Right lobe of liver (tissue), 6 donors: ENCODE measurements around the gene RPTOR. TPM values are rescaled to one million over a fixed set of nuclear protein-coding genes. Genes with fewer than 3 reads are reported as not detected.
"Not testable (repeated sequence)": the region's sequence is repeated elsewhere in the genome, so short reads cannot be mapped to it uniquely, and the experiment has no call there.

ENCODE experiments used
- ATAC-seq, 4 donors: fragments of 200-7000 bp; cut with Tn5 transposase; one replicate each; pipeline ENCODE4 v1.9.1; 2020; ENCODE audit warnings: mild to moderate bottlenecking in 4 of 4, moderate library complexity in 4 of 4
- DNase-seq, 3 donors: peaks; one replicate each; pipeline ENCODE4 v3.0.0-alpha.2; 2020
- H3K27ac ChIP-seq, 3 donors: fragments of 200-600 bp; one replicate each; pipeline ENCODE4 v1.8.0; 2022
- H3K27me3 ChIP-seq, 2 donors: fragments of 200-600 bp; one replicate each; pipeline ENCODE4 v1.8.0; 2022
- H3K36me3 ChIP-seq, 4 donors: fragments of 200-600 bp; sonication (generic) in 1 of 4; one replicate each; pipeline versions ENCODE4 v1.5.1 to v1.8.0; 2017 to 2022; ENCODE audit warnings: control low read depth in 1 of 4
- H3K4me1 ChIP-seq, 4 donors: fragments of 200-600 bp; sonication (generic) in 1 of 4; one replicate each; pipeline versions ENCODE4 v1.5.1 to v1.8.0; 2017 to 2022; ENCODE audit warnings: control low read depth in 1 of 4
- H3K4me3 ChIP-seq, 3 donors: fragments of 200-600 bp; one replicate each; pipeline ENCODE4 v1.8.0; 2022
- H3K9me3 ChIP-seq, 4 donors: fragments of 200-600 bp; sonication (generic) in 1 of 4; one replicate each; pipeline versions ENCODE4 v1.5.1 to v1.8.0; 2017 to 2022; ENCODE audit warnings: control low read depth in 1 of 4
- CTCF ChIP-seq, 4 donors: fragments of 200-600 bp in 3 of 4; fragments of 450-650 bp in 1 of 4; IDR thresholded peaks; one replicate each; pipeline versions ENCODE4 v1.5.1 to v1.8.0; 2016 to 2022; ENCODE audit warnings: antibody characterized with exemption in 4 of 4, mild to moderate bottlenecking in 2 of 4
- POLR2A ChIP-seq: fragments of 450-650 bp; IDR thresholded peaks from one replicate; pipeline ENCODE4 v1.6.1; 2017; ENCODE audit warnings: antibody characterized with exemption, mild to moderate bottlenecking
- WGBS: methylation state at CpG from one replicate; pipeline ENCODE4 v1.1.6; 2018; ENCODE audit warnings: low coverage, low lambda C conversion rate; ENCODE audit not compliant: insufficient coverage; ENCODE audit errors: missing lambda C conversion rate; 5-methylcytosine and 5-hydroxymethylcytosine counted together
- intact Hi-C, 2 donors: fragments of 100-400 bp; cut with DNase I; formaldehyde crosslinking; loops; one replicate each; pipeline versions ENCODE4 v1.11.2 to v1.14.1; 2022
- total RNA-seq, 6 experiments: library from RNA; depleted of rRNA in 2 of 6; stranded (reverse); fragments of >200 nt in 2 of 6; fragmentation: NEBNext Ultra II Directional in 3 of 6; extraction: Animal tissue kit (Norgen Biotek cat#: 25700) in 3 of 6; gene quantifications; one replicate each; pipeline versions ENCODE4 v1.1.0 to v1.2.4, GENCODE V29; 2016 to 2023
- donor health status: DM: no; HTN: yes; CAD: no.
- donor health status: DM: no; HTN: no; CAD: no.
- donor health status: DM: no; HTN: no; CAD: no.
- donor health status: DM: no; HTN: yes; CAD: no.
- donor health status: DM: no; HTN: yes; CAD: no.

RPTOR gene
- total RNA-seq, 6 experiments from 2014 or later: 13.1 to 24.0 (median 15.5) TPM

DNA sequence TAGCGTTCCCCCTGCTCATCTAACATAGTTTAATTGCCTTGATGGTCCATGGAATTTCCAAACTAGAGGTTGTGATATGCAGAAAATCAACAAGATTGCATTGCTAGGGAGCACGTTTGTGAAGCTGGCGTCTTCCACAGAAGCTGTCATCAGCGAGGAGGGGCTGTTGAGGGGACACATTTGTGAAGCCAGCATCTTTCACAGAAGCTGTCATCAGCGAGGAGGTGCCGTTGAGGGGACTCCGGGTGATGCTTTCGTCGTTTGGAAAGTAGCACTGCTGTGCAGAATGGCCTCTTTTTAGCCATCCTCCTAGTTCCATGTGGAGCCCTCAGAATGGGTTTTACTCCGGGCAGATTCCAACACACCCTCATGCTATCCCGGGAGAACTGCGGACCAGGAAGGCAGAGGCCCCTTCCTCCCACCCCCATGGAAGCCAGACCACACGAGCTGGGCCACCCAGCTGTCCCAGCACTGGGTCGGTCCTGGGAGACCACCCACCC lies 327.4 kb downstream of the RPTOR start:
- intact Hi-C loops: no loop called here
- WGBS: 70% methylated on average over 5 of the region's 14 CpGs
- Histone ChIP-seq H3K4me1 (peaks cover 0 to 3% (median 0%) of the 10 kb centered on the region in 4 donors), H3K27me3 (no peaks in the 10 kb centered on the region), H3K4me3 (no peak overlapping the region), H3K36me3 (no peaks in the 10 kb centered on the region), H3K27ac (no peak overlapping the region), H3K9me3 (no peaks in the 10 kb centered on the region)
- DNase-seq (peak in 1 of 3 donors; percentile 3), ATAC-seq (peak in 1 of 4 donors; percentile 10)
- TF ChIP-seq CTCF (IDR thresholded peaks at IDR 0.05) (no peak), POLR2A (no peak)

GRCh38 chr17:80872501-80873306 lies 328.1 kb downstream of the RPTOR start:
- no peak overlapping the region for H3K27ac ChIP-seq
- peaks cover 0 to 3% (median 0%) of the 10 kb centered on the region in 4 donors for H3K4me1 ChIP-seq
- H3K9me3 ChIP-seq: no peaks in the 10 kb centered on the region
- ATAC-seq (peak in 1 of 4 donors; percentile 20), DNase-seq (peak in 1 of 3 donors; percentile 38)
- no peak overlapping the region for H3K4me3 ChIP-seq
- intact Hi-C loops: no loop called here
- H3K36me3 ChIP-seq: no peaks in the 10 kb centered on the region
- WGBS: 71% methylated on average over 3 of the region's 18 CpGs
- H3K27me3 ChIP-seq: no peaks in the 10 kb centered on the region
- no peak for TF ChIP-seq POLR2A
- TF ChIP-seq CTCF (IDR thresholded peaks at IDR 0.05): no peak

DNA sequence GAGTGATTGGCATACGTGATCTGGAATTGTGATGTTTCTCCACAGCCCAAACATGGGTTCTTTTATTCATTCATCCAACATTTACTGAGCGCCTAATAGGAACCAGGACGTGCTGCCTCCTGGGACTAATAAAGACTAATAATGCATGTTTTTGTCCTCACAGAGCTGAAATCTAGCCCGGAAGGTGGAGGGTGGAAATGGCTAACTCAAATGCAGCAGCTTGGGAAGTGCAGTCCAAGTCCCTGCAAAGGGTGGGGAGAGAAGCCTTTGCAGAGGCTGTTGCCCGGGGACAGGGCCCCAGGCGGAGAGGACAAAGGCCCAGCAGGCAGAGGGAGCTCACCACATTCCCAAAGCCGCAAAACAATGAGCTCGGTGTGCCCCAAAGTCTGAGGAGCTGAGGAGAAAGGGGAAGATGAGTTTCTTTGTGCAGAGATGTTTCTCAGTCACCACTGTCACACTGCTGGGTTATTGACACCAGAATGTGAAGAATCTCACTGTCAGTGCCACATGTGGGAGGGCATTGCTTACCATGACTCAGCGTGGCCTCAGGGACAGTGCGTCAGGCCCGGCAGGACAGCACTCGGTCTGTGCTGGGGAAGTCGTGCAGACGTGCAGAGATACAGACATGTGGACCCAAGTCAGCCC lies 328.8 kb downstream of the RPTOR start:
- TF ChIP-seq CTCF (IDR thresholded peaks at IDR 0.05) (no peak), POLR2A (no peak)
- 90% methylated on average over 2 of the region's 14 CpGs for WGBS
- Histone ChIP-seq H3K9me3 (no peaks in the 10 kb centered on the region), H3K4me3 (no peak overlapping the region), H3K27me3 (no peaks in the 10 kb centered on the region), H3K4me1 (no peaks in the 10 kb centered on the region), H3K36me3 (no peaks in the 10 kb centered on the region), H3K27ac (no peak overlapping the region)
- intact Hi-C loops: no loop called here
- DNase-seq: peak in 2 of 3 donors; percentile 31 to 43
- peak; percentile 21 to 67 (median 52) for ATAC-seq

- no peaks in the 10 kb centered on the region for H3K9me3 ChIP-seq
- DNase-seq (peak; percentile 1 to 35 (median 34)), ATAC-seq (no peak)
- WGBS: 96% methylated on average over 17 of the region's 19 CpGs
- no peaks in the 10 kb centered on the region for H3K27me3 ChIP-seq
- H3K27ac ChIP-seq: no peak overlapping the region
- no peaks in the 10 kb centered on the region for H3K36me3 ChIP-seq
- no peak for TF ChIP-seq POLR2A
- no peak for TF ChIP-seq CTCF (IDR thresholded peaks at IDR 0.05)
- H3K4me1 ChIP-seq: no peaks in the 10 kb centered on the region
- no peak overlapping the region for H3K4me3 ChIP-seq
- intact Hi-C loops: no loop called here
Measured at GRCh38 chr17:80874866-80875445, 330.3 kb downstream of the RPTOR start.

GRCh38 chr17:80875480-80875995 lies 330.9 kb downstream of the RPTOR start:
- H3K9me3 ChIP-seq, H3K36me3 ChIP-seq, intact Hi-C loops, ATAC-seq, H3K27me3 ChIP-seq, H3K4me3 ChIP-seq, H3K27ac ChIP-seq, H3K4me1 ChIP-seq: not testable (repeated sequence)
- DNase-seq: peak; percentile 9 to 38 (median 29)
- WGBS: no CpG with 5 or more reads among the region's 29 CpGs

GRCh38 chr17:80876456-80876949 lies 331.9 kb downstream of the RPTOR start:
- H3K4me3 ChIP-seq, H3K36me3 ChIP-seq, H3K9me3 ChIP-seq, intact Hi-C loops, H3K4me1 ChIP-seq, H3K27me3 ChIP-seq, ATAC-seq, H3K27ac ChIP-seq: not testable (repeated sequence)
- DNase-seq: peak; percentile 5 to 22 (median 11)
- WGBS: no CpG with 5 or more reads among the region's 39 CpGs
